ENCODE data around the gene STIM2. TPM values are rescaled to one million over a fixed set of nuclear protein-coding genes. Genes with fewer than 3 reads are reported as not detected.

STIM2 gene
- total and polyA plus RNA-seq, 10 of the 15 experiments (the other 5 are each of a cell fraction or from before 2014, with no cell fraction given) = 4.7 to 41.5 (median 16.9) TPM

- intact Hi-C loops (cut with micrococcal nuclease; ENCODE audit: unreplicated experiment) (no loop called here), in situ Hi-C loops (cut with MboI) (no loop called here)
- H2AFZ ChIP-seq (ENCODE audit: control insufficient read depth, low read depth, low read length) = no peak overlapping the region
- FAIRE-seq (no peak), ATAC-seq (no peak), DNase-seq (ENCODE audit: low read depth, low spot score) (no peak)
- H4K20me1 ChIP-seq (ENCODE audit: control insufficient read depth, insufficient read depth) = no peaks in the 10 kb centered on the region
- H3K9ac ChIP-seq (ENCODE audit: control insufficient read depth, insufficient read depth, low read length) = no peak overlapping the region
- no peaks in the 10 kb centered on the region for H3K4me1 ChIP-seq (ENCODE audit: control insufficient read depth, insufficient read depth, low read length)
- no TSS peak for BruUV-seq (replicated peaks)
- no peaks in the 10 kb centered on the region for H3K36me3 ChIP-seq (ENCODE audit: control insufficient read depth in 2 of 2, insufficient read depth in 2 of 2, low read length in 1 of 2)
- H3K27ac ChIP-seq (ENCODE audit: control insufficient read depth, insufficient read depth) = no peak overlapping the region
- no peak overlapping the region for H3K4me2 ChIP-seq (ENCODE audit: control insufficient read depth, insufficient read depth)
- WGBS (ENCODE audit: insufficient coverage, insufficient replicate concordance, low lambda C conversion rate, missing lambda C conversion rate) = 65% methylated on average over 8 of the region's 8 CpGs
- ChIA-PET POLR2A (no interaction called here), RAD21 (ENCODE audit: unreplicated experiment) (interaction anchor here (0.5 kb wide), 1 partner anchor 548 kb away, joined by 3 read pairs; no protein-coding TSS in a partner anchor), CTCF (interaction anchor here (0.9 kb wide), 1 partner anchor 9 kb away, joined by 4 read pairs; no protein-coding TSS in a partner anchor), SMC1A (ENCODE audit: uncharacterized antibody, unreplicated experiment) (interaction anchor here (1.0 kb wide), 1 partner anchor 11 kb away, joined by 4 read pairs; no protein-coding TSS in a partner anchor)
- no peaks in the 10 kb centered on the region for H3K79me2 ChIP-seq (ENCODE audit: control insufficient read depth, insufficient read depth, low read length)
- H3K27me3 ChIP-seq (replicated peaks in 1 of 2; ENCODE audit: control insufficient read depth in 2 of 2, insufficient read depth in 2 of 2, low read length in 1 of 2) = 0 out of 4 replicates have a peak, but pooled peaks cover 1 to 5% of the 10 kb centered on the region in 2 experiments
- H3K9me3 ChIP-seq (replicated peaks; ENCODE audit: control insufficient read depth, insufficient read depth, low read length) = no peaks in the 10 kb centered on the region; the same call in 1 of the 3 replicates
- H3K4me3 ChIP-seq = no peak overlapping the region
- TF ChIP-seq BRCA1 (IDR thresholded peaks at IDR 0.05; ENCODE audit: low read depth, low read length) (no peak), FOXM1 (IDR thresholded peaks at IDR 0.05; ENCODE audit: low read depth, low read length) (no peak), GABPA (IDR thresholded peaks at IDR 0.05; ENCODE audit: low read depth) (no peak), SMC3 (IDR thresholded peaks at IDR 0.05; ENCODE audit: borderline replicate concordance, low read length) (no peak), PBX3 (IDR thresholded peaks at IDR 0.05; ENCODE audit: insufficient replicate concordance, low read depth, low read length) (no peak), POLR2A (IDR thresholded peaks at IDR 0.05; ENCODE audit: low read depth, low read length) (no peak), NFIC (IDR thresholded peaks at IDR 0.05; ENCODE audit: low read depth, low read length) (no peak), TARDBP (IDR thresholded peaks at IDR 0.05; ENCODE audit: borderline replicate concordance) (no peak), CBX5 (IDR thresholded peaks at IDR 0.05; ENCODE audit: low read depth) (no peak), RAD51 (IDR thresholded peaks at IDR 0.05) (no peak)
Measured at GRCh38 chr4:26837993-26838842, 22.4 kb upstream of the STIM2 start.

Data from GM12878 (cell line).